ENCODE measurements around the gene NOS1.

- TF ChIP-seq, protein P1, sequence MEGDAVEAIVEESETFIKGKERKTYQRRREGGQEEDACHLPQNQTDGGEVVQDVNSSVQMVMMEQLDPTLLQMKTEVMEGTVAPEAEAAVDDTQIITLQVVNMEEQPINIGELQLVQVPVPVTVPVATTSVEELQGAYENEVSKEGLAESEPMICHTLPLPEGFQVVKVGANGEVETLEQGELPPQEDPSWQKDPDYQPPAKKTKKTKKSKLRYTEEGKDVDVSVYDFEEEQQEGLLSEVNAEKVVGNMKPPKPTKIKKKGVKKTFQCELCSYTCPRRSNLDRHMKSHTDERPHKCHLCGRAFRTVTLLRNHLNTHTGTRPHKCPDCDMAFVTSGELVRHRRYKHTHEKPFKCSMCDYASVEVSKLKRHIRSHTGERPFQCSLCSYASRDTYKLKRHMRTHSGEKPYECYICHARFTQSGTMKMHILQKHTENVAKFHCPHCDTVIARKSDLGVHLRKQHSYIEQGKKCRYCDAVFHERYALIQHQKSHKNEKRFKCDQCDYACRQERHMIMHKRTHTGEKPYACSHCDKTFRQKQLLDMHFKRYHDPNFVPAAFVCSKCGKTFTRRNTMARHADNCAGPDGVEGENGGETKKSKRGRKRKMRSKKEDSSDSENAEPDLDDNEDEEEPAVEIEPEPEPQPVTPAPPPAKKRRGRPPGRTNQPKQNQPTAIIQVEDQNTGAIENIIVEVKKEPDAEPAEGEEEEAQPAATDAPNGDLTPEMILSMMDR (IDR thresholded peaks at IDR 0.05), result no peak
- TF ChIP-seq EZH2phosphoT487 (IDR thresholded peaks at IDR 0.05), result no peak
Observed at GRCh38 chr12:117272690-117273089, 88.7 kb downstream of the NOS1 start.
